Right forelimb (tissue), 1 donor: Measurements from ENCODE around the gene PPIA.
A peak's percentile ranks its signal among the peaks of the same experiment; 100 is the strongest.

Source experiments
- DNase-seq: peaks from one replicate; pipeline ENCODE4 v3.0.0-alpha.2; 2018

The PPIA gene

DNA sequence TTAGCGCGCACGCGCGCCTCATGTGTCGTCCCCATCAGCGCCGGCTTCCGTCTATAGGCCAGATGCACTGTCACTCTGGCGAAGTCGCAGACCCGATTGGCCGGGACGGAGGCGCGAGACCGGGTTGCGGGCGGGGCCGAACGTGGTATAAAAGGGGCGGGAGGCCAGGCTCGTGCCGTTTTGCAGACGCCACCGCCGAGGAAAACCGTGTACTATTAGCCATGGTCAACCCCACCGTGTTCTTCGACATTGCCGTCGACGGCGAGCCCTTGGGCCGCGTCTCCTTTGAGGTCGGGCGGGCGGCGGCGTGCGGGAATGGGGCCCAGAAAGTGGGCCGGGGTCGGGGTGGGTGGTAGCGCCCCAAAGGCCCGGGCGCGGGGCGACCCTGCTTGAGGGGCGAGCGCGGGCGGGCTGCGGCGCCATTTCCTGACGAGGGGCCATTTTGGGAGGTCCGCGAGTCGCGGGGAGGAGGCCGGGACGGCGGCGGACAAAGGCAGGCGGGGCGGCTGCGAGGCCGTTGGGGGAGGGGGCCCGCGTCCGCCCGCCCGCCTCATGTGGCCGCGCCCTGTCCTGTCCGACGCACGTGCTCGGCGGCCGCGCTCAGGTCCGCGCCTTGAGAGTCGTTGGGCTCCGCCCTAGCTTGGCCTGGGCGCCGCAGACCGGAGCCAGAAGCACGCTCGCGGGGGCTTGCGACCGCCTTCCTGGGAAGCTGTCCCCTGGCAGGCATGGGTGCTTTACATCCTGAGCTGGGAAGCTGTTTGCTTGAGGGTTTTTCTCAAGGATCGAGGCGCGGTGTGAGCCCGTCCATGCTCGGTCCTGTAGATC is at the start of gene PPIA:
PPIA (plus strand) TSS at position 178 of the 825 bp plus-strand sequence; CDS start at position 222, 44 bp downstream.
- DNase-seq = peak; percentile 98

- DNase-seq = peak; percentile 99
Measured at GRCh38 chr7:44748045-44748947, 48.2 kb upstream of the PPIA start, which contains the start of gene ZMIZ2. ZMIZ2 (plus strand) TSS chr7:44748847; CDS start chr7:44756250, 7,403 bp downstream.

DNA sequence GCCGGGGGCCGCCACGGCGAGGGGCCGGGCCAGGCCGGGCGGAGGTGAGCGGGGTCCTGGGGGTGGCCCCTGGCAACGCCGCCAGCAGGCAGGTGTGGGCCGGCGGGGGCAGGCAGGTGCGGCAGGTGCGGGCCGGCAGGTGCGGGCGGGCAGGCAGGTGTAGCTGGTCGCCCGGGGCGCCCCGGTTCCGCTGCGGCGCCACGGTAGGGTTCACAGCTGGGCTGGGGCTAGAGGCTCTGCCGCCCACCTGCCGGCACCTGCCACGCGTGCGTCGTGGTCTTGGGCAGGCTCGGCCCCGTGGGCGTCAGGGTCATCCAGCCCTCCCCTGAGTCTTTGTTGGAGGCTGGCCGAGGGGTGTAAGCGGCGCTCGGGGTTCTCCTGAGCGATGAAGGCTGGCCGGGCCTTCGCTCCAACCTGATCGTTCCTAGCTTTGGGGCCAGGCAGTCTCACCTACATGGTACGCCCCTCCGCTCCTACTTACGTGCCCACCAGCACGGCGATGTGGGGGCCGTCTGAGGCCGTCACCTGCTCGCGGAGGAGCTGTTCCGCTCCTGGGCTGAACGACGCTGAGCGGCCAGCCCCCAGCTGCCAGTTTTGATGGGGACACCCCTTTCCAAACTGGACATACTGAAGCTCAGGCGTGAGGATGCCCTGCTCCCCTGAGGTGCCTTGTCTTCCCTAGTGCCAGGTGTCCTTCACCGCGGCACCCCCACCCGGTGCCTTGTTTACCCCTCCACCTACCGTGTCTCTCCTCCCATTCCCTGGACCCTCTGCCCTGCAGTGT is 47.3 kb upstream of the PPIA start:
- no peak for DNase-seq

GRCh38 chr7:44749992-44750391 is 46.5 kb upstream of the PPIA start:
- DNase-seq = no peak

- no peak for DNase-seq
Measured at GRCh38 chr7:44750424-44750823, 46.1 kb upstream of the PPIA start.

GRCh38 chr7:44750921-44751571 is 45.4 kb upstream of the PPIA start:
- no peak for DNase-seq

GRCh38 chr7:44752822-44753221 is 43.7 kb upstream of the PPIA start:
- no peak for DNase-seq

DNA sequence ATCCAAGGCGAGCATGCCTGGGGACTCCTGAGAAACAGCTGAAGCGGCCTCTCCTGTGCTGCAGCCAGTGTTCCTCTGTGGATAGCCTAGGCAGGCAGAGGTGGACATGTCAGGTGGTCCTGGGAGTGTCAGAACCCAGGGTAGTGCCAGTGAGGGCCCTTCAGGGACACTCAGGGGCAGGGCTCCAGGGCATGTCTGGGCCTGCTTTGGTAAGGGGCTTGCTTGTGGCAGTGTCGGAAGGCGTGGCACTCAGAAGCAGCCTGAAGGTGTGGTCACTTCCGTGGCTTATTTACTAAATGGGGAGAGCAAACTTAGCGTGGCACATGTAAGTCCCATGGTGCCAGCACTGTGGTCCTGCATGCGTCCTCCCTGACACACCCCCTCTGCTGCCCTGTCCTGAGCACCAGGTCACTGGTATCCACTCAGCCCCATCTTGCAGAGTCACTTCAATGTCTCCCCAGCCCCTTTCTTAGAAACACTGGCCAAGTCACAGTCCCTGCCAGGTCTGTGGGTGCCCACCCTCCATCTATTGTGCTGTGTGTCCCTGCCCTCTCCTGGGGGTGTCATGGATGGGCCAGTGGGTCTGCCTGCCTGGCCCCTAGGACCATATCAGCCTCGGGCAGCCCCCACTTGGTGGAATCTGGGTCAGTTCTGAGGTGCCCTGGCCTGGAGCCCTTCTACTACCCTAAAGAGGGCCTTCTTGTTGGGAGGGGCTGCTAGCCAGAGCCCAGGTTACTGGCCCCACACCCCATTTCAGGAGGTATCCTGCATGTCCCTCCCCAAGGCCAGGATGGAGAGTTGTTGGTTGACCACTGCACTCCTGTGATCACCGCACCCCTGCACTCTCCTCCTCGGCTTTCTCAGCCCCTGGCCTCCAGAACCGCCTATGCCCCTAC is 41.4 kb upstream of the PPIA start:
- DNase-seq = no peak

- DNase-seq = no peak
Measured at GRCh38 chr7:44755698-44756627, 40.5 kb upstream of the PPIA start.

GRCh38 chr7:44756904-44757303 is 39.6 kb upstream of the PPIA start:
- DNase-seq = no peak

GRCh38 chr7:44757311-44757710 is 39.2 kb upstream of the PPIA start:
- DNase-seq = peak; percentile 85

GRCh38 chr7:44757739-44758138 is 38.7 kb upstream of the PPIA start:
- DNase-seq = no peak

GRCh38 chr7:44759246-44759645 is 37.2 kb upstream of the PPIA start:
- no peak for DNase-seq

GRCh38 chr7:44760034-44760580 is 36.4 kb upstream of the PPIA start:
- no peak for DNase-seq

GRCh38 chr7:44761207-44762161 is 35.0 kb upstream of the PPIA start:
- DNase-seq = no peak

DNA sequence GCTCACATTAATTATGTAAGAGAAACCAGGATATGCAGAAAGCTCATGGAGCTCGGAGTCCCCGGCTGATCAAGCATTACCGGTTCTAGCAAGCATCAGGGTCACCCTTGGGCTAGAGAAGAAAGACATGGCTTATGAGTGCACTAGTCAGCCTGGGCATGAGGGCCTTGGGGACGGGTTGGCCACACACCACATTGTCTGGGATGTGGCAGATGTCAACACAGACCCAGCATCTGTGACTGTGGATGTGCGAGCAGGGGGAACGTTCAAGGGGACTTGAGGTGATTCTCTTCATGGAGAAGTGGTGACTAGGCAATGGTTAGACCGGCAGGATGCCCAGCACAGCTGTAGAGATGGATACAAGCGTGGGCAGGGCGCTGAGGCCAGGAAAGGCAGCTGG is 34.2 kb upstream of the PPIA start:
- DNase-seq = no peak

DNA sequence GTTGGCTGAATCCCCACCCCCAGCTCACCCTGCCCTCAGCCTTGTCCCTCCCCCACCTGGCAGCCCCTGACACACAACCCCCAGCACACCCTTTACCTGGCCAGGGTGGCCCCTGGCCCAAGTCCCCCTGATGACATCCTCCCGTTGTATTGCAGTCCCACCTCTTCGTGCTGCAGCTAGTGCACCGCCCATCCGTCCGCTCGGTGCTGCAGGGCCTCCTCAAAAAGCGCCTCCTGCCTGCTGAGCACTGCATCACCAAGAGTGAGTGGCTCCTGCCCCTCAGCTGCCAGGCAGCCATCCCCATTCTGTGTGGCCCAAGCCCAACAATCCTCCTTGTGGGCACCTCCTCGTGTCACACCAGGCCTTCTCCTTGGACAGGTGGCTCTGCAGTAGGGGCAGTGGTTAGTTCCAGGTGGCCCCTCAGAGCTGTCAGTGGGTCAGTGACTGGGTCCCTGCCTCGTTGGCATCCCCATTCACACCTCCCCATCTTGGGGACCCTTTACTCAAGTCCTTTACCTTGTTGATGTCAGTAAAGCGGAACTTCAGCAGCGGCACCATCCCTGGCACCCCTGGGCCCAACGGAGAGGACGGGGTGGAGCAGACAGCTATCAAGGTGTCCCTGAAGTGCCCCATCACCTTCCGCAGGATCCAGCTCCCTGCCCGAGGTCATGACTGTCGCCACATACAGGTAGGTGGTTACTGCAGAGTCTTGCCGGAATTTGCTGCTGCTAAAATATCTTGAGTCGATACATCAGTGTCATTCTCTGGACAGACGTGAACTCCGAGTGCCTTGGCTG is 33.6 kb upstream of the PPIA start:
- DNase-seq = no peak

- DNase-seq = no peak
Measured at GRCh38 chr7:44764081-44764480, 32.4 kb upstream of the PPIA start.
